Measurements from ENCODE around the gene ZNF184.
A peak's percentile ranks its signal among the peaks of the same experiment; 100 is the strongest.
"Not testable (repeated sequence)": the region's sequence is repeated elsewhere in the genome, so short reads cannot be mapped to it uniquely, and the experiment has no call there.

ZNF184 gene

DNA sequence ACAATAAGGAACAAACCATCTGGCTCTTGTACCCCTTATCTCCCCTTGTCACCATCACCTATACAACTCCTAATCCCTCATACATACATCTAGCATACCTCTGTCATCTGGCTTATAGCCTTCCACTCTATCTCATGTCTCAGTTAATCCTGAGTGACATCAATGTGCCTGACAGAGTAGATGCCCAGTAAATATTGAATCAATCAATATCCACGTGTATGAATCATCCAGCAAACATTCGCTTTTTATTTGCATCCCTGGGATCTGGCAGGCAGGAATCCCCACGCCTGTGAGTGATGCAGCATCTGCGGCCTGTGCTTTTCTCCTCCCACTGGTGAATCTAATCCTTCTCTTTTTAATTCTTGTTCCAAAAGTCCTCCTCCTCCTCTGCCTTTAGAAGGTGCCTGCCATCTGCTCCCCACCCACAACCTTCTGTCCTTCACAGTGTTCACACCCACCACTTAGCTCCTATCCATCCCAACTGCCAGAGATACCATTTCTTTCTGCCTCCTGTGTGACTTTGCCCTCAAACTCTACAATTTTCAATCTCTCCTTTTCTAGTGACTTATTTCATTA is 46.8 kb downstream of the ZNF184 start:
- DNase-seq (ENCODE audit: low read depth, low spot score): no peak
- H3K27ac ChIP-seq: no peak overlapping the region

DNA sequence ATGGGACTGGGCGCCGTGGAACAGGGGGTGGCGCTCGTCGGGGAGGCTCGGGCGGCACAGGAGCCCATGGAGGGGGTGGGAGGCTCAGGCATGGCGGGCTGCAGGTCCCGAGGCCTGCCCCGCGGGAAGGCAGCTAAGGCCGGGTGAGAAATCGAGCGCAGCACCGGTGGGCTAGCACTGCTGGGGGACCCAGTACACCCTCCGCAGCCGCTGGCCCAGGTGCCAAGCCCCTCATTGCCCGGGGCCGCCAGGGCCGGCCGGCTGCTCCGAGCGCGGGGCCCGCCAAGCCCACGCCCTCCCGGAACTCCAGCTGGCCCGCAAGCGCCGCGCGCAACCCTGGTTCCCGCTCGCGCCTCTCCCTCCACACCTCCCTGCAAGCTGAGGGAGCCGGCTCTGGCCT is 48.1 kb downstream of the ZNF184 start:
- H3K27ac ChIP-seq; DNase-seq (ENCODE audit: low read depth, low spot score): not testable (repeated sequence)

DNA sequence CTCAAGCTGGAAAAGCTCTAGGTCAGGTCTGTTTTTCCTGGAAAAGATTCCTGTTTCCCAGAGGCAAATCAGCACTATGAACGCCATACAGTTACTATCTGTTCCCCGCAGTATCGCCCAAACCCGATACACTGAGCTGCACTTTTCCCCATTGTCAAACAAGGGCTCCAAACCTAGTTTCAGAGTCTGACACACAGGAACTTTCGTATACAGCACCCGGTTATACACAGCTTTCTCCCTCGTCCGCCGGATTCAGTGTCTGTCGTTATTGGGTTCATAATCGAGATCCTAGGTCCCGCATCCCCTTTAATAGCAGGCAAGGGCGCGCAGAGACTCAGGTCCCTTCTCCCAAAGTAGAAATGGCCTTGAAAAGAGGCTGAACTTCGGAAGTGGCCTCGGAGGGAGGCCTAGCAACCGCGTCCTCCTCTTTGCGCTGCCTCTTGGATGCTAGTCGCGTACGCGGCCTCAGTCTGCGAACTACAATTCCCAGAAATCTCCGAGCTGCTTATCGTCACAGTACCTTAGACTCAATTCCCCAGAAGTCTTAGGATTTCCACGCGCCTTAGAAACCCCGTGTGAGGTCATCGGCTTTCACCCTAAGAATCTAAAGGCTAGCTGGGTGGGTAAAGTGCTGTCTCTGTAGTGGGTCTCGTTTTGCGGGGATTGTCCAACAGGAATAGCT is 50.1 kb downstream of the ZNF184 start:
- no peak for DNase-seq (ENCODE audit: low read depth, low spot score)
- H3K27ac ChIP-seq: no peak overlapping the region

DNA sequence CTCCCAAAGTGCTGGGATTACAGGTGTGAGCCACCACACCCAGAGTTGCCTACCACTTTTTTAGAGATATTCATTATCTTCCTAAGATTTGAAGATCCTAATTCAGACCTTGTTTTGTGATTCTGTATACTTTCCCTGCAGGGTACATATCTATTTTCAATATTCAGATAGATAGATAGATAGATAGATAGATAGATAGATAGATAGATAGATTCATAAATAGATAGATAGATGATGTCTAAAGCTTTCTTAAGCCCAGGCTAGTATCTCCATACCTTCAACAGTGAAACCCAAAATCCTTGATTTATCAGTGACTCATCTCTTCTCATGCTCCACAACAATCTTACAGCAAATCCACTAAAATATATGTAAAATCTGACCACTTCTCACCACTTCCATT is 53.5 kb downstream of the ZNF184 start:
- H3K27ac ChIP-seq: no peak overlapping the region
- no peak for DNase-seq (ENCODE audit: low read depth, low spot score)

DNA sequence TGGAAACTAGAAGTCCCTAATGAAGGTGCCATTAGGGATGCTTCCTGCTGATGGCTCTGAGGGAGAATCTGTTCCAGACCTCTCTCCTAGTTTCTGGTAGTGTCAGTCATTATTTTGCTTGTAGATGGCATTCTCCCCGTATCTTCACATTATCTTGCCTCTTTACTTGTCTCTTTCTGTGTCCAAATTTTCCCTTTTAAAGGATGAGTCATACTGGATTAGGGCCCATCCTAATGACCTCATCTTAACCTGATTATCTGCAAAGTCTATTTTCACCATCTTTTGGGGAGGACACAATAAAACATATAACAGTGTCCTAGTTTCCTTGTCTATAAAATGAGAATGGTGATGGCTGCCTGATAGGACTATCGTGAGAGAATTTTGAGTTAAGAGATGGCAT is 57.0 kb downstream of the ZNF184 start:
- H3K27ac ChIP-seq: no peak overlapping the region
- no peak for DNase-seq (ENCODE audit: low read depth, low spot score)

DNA sequence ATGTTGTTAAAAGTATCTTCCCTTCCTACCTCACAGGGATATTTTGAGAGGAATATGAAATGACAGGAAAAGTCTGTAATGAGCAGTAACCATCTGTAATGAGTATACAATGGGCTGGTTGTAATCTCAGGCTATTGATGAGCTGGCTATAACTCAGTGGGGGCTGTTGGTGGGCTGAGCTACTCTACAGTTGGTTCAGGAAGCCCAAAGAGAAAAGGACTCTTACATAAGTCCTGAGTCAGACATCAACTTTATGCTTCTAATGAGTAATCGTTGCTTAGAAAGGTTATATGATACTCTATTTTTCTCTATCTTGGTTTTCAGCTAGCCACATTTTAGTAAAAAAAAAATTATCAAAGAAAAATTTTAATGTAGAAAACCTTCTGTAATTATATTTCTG is 57.9 kb downstream of the ZNF184 start:
- no peak for DNase-seq (ENCODE audit: low read depth, low spot score)
- no peak overlapping the region for H3K27ac ChIP-seq

DNA sequence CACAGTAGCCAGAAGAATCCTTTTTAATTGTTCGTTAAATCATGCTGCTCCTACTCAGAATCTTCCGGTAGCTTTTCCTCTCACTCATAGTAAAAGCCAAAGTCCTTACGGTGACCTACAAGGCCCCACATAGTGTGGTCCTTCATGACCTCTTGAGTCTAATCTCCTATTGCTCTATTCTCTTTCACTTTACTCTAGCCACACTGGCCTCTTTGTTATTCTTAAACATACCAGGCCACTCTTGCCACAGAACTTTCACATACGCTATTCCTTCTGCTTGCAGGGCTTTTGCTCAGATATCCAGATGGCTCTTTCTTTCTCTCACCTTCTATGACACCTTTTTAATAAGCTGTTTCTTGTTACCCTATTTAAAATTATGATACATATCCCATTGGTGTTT is 58.6 kb downstream of the ZNF184 start:
- DNase-seq (ENCODE audit: low read depth, low spot score): no peak
- H3K27ac ChIP-seq: no peak overlapping the region

DNA sequence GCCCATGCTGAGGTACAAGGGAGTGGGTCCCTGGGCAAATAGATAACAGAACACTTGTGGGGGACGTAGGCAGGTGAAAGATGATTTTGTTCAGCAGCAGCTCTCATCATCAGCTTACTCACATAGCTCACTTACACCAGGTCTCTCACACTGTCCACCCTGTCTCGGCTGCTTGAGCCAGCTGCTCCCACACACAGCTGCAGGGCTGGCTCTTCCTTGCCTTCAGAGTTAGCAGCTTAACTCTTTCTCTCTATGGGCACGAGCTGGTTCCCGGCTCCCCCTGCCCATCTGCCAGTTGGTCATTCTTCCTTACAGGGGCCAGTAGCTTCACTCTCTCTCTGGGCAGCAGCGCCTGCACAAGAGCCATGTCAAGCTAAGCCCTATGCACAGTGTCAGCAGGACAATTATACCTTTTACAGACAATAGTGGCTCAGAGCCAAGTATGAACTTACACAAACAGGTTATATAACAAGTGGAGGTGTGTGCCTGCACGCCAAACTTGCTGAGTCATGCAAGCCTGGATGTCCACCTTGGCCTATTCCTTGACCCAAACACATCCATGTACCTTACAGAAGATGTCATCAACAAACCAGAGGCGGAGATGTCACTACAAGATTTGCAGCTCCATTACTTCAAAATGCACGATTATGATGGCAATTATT is 65.6 kb downstream of the ZNF184 start:
- no peak overlapping the region for H3K27ac ChIP-seq
- no peak for DNase-seq (ENCODE audit: low read depth, low spot score)

DNA sequence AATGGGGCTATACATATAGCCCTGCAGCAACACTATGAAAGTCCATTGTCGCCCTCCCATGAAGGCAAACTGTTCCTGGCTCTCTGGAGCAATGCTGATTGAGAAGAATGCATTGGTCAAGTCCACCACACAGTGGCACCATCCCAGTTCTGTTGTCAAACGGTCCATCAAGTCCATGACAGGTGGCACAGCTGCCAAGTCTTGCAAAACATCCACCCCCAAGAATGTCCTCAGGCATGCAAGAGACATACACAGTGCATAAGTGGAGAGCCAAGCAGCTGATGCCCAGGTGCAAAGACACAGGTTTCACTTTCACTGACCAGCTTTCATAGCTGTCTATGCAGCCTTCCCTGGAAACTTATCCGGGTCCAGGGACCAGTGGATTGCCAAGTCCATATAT is 66.8 kb downstream of the ZNF184 start:
- H3K27ac ChIP-seq: no peak overlapping the region
- peak; percentile 14 for DNase-seq (ENCODE audit: low read depth, low spot score)

DNA sequence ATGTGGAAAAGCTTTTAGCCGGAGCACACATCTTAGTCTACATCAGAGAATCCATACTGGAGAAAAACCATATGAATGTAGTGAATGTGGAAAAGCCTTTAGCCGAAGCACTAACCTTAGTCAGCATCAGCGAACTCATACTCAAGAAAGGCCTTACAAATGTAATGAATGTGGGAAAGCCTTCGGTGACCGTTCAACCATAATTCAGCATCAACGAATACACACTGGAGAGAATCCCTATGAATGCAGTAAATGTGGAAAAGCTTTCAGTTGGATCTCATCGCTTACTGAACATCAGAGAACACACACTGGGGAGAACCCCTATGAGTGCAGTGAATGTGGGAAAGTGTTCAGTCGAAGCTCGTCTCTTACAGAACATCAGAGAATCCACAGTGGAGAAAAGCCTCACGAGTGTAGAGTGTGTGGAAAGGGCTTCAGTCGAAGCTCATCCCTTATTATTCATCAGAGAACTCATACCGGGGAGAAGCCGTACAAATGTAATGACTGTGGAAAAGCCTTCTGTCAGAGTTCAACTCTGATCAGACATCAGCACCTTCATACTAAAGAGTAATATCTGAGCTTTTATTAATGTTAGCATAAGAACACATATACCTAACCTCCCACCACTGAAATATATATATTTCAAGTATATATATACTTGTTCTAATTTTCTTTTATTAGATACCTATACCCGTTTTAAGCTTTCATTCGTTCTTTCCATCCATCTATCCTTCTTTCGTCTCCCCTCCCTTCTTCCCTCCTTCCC is 71.8 kb downstream of the ZNF184 start:
- H3K27ac ChIP-seq: no peak overlapping the region
- no peak for DNase-seq (ENCODE audit: low read depth, low spot score)
